ENCODE measurements around the gene LIF. TPM values are rescaled to one million over a fixed set of nuclear protein-coding genes. Genes with fewer than 3 reads are reported as not detected.

LIF gene
- total RNA-seq, 2 experiments from 2014 or later, result 160 to 161 TPM

DNA sequence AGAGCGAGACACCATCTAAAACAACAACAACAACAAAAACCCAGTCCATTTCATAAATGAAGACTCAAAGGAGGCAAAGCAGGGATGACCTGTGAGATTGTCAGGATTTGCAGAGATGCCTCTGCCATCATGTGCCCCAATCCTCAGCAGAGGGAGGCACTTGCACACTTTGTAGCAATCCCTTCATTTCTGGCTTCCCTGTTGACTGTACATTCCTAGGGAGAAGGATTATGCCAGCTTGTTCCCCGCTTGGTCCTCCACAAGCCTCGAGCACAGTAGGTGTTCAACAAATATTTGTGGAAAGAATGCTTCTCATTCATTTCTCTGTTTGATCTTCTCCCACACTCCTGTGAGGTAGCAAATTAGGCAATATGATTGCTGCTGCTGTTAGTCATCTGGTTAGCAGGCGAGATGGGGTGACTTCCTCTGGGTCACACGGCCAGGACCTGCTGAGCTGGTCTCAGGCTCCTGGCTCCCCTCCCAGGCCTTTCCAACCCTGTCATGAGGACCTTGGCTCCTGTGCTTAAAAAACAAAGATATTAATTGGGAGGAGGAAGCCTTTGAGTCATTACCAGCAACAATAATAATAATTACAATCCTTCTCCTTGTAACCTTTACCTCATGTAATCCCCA lies 34.1 kb downstream of the LIF start:
- intact Hi-C loops (cut with micrococcal nuclease), result no loop called here
- ChIA-PET POLR2A (interaction anchor here (0.7 to 0.8 kb wide), 2 partner anchors 103 to 124 kb away, joined by 3 read pairs; no protein-coding TSS in a partner anchor), CTCF (interaction anchor here (1.6 kb wide), 1 partner anchor 75 kb away, joined by 4 read pairs; no protein-coding TSS in a partner anchor)
- ATAC-seq, result peak; percentile 81
- peaks cover 26% of the 10 kb centered on the region for H3K4me1 Mint-ChIP-seq (ENCODE audit: low read depth)
- peak overlapping the region; percentile 70 for H3K27ac Mint-ChIP-seq
- H3K36me3 Mint-ChIP-seq (ENCODE audit: low read depth), result no peaks in the 10 kb centered on the region
- no peak overlapping the region for H3K4me3 Mint-ChIP-seq
- H3K27me3 Mint-ChIP-seq, result no peaks in the 10 kb centered on the region
- no peaks in the 10 kb centered on the region for H3K9me3 Mint-ChIP-seq
- DNase-seq, result peak; percentile 53
- no peak for TF ChIP-seq CTCF (IDR thresholded peaks at IDR 0.05)

DNA sequence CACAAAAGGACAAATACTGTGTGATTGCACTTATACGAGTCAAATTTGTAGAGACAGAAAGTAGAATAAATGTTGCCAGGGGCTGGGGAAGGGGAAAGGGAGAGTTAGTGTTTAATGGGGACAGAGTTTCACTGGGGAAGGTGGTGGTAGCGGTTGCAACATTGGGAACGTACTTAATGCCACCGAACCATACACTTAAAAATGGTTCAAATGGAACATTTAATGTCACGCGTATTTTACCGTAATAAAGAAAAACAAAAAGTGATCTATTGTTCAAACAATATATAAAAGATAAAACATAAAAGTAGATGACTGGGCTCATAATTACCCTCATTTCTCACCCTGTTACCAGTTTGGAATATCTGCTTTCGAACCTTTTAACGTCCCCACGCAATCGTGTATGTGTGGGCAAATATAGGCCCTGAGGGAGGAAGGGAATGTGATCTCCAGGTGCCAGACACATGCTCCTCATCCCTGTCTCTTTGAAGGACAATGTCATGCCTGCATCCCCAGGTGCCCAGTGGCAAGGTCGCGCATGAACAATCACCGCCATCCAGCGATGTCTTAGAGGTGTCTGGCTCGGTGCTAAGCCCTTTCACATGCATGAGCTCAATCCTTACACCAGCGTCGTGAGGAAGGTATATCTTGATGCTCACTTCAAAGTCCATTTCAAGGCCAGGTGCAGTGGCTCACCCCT lies 35.3 kb downstream of the LIF start:
- H3K9me3 Mint-ChIP-seq, result no peaks in the 10 kb centered on the region
- no peak overlapping the region for H3K27ac Mint-ChIP-seq
- intact Hi-C loops (cut with micrococcal nuclease), result no loop called here
- H3K4me1 Mint-ChIP-seq (ENCODE audit: low read depth), result peaks cover 26% of the 10 kb centered on the region
- POLR2A ChIA-PET, result no interaction called here
- no peak for ATAC-seq
- no peak for DNase-seq
- H3K27me3 Mint-ChIP-seq, result no peaks in the 10 kb centered on the region
- TF ChIP-seq CTCF (IDR thresholded peaks at IDR 0.05), result no peak
- H3K4me3 Mint-ChIP-seq, result no peak overlapping the region
- no peaks in the 10 kb centered on the region for H3K36me3 Mint-ChIP-seq (ENCODE audit: low read depth)
- CTCF ChIA-PET, result interaction anchor here (1.6 kb wide), 1 partner anchor 77 kb away, joined by 4 read pairs; no protein-coding TSS in a partner anchor

DNA sequence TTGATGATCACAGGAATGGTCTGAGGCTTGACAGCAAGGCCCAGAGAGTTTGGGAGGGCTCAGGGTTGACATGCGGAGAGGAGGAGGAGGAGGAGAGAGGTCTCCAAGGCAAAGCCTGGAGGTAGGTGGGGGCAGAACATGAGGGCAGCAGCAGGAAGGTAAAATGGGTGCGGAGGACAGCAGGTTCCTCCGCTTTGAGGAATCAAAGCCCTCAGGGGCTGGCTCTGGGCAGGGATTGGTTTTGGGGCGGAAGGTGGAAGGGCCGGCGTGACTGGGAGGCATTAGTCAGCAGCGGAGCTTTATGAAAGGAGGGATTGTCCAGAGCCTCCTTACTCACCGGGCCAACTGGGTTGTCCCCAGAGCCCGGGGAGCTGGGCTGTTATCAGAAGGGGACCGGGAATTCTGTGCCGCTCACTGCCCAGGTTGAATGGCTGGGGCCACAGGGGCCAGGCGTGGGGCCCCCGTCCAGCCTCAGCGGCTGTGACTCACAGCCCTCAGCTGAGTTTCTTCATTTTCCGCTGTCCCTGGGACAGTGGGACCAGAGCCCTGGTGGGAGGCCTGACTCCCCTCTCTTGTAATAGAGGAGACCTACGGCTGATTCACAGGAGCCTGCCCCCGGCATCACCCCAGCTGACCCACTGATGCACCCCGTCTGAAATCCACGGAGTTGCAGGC lies 36.2 kb downstream of the LIF start:
- no peaks in the 10 kb centered on the region for H3K27me3 Mint-ChIP-seq
- no peaks in the 10 kb centered on the region for H3K9me3 Mint-ChIP-seq
- CTCF ChIA-PET, result no interaction called here
- POLR2A ChIA-PET, result interaction anchor here (0.6 to 1.0 kb wide), 2 partner anchors 9 to 11 kb away, joined by 3 read pairs; no protein-coding TSS in a partner anchor
- DNase-seq, result no peak
- no peak for ATAC-seq
- TF ChIP-seq CTCF (IDR thresholded peaks at IDR 0.05), result no peak
- no peaks in the 10 kb centered on the region for H3K36me3 Mint-ChIP-seq (ENCODE audit: low read depth)
- peaks cover 26% of the 10 kb centered on the region for H3K4me1 Mint-ChIP-seq (ENCODE audit: low read depth)
- intact Hi-C loops (cut with micrococcal nuclease), result no loop called here
- no peak overlapping the region for H3K4me3 Mint-ChIP-seq
- H3K27ac Mint-ChIP-seq, result no peak overlapping the region

DNA sequence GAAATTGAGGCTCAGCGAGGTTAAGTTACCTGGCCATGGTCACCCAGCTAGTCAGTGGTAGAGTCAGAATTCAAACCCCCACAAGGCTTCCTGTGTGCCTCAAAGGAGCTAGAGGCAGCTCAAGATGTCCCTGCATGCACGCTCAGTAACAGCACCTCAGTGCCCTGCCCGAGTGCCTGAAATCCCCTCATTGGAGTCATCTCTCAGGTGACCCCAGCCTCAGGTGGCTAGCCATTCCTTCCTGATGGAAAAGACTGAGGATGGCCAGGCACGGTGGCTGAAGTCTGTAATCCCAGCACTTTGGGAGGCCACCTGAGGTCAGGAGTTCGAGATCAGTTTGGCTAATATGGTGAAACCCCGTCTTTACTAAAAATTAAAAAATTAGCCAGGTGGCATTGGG lies 36.9 kb downstream of the LIF start:
- H3K4me3 Mint-ChIP-seq, result no peak overlapping the region
- H3K4me1 Mint-ChIP-seq (ENCODE audit: low read depth), result peaks cover 23% of the 10 kb centered on the region
- H3K36me3 Mint-ChIP-seq (ENCODE audit: low read depth), result no peaks in the 10 kb centered on the region
- ATAC-seq (no peak), DNase-seq (no peak)
- no peaks in the 10 kb centered on the region for H3K27me3 Mint-ChIP-seq
- CTCF ChIA-PET, result interaction anchor here (1.4 to 1.5 kb wide), 2 partner anchors 13 to 31 kb away, joined by 3 to 4 read pairs; no protein-coding TSS in a partner anchor
- H3K9me3 Mint-ChIP-seq, result no peaks in the 10 kb centered on the region
- TF ChIP-seq CTCF (IDR thresholded peaks at IDR 0.05), result no peak
- no peak overlapping the region for H3K27ac Mint-ChIP-seq
- intact Hi-C loops (cut with micrococcal nuclease), result no loop called here
- POLR2A ChIA-PET, result interaction anchor here (0.6 to 1.4 kb wide), 5 partner anchors 9 to 32 kb away, joined by 3 read pairs; no protein-coding TSS in a partner anchor
